HepG2 (cell line): ENCODE measurements around the gene PIGL. TPM values are rescaled to one million over a fixed set of nuclear protein-coding genes. Genes with fewer than 3 reads are reported as not detected.

ENCODE experiments used
- ATAC-seq: fragments of 200-7000 bp; cut with Tn5 transposase; 3 replicates; pipeline ENCODE4 v1.9.1; 2020; ENCODE audit warnings: mild to moderate bottlenecking, moderate library complexity
- BruUV-seq: library from RNA; stranded (reverse); fragments of 400-500 nt; replicated peaks from 2 replicates; lab custom pipeline; 2021; lab: Mats Ljungman, UMichigan
- CTCF ChIA-PET: fragments of 300-600 bp; formaldehyde crosslinking; extraction: SDS; loops from one replicate; lab custom pipeline; 2021; ENCODE audit warnings: low total read pairs, inconsistent platforms, low intra/inter-chr PET ratio; lab: Yijun Ruan, JAX
- POLR2A ChIA-PET: fragments of 350-600 bp; sonication (Branson Sonifier 250); formaldehyde crosslinking; loops from one replicate; lab custom pipeline; 2020; ENCODE audit warnings: antibody characterized with exemption, inconsistent platforms; lab: Yijun Ruan, JAX
- DNase-seq: peaks from one replicate; pipeline ENCODE4 v3.0.0-alpha.2; 2015; ENCODE audit warnings: low spot score
- FAIRE-seq: peaks from 3 replicates; lab custom pipeline; 2011; peaks lifted over from hg19 to GRCh38; lab: Jason Lieb, UNC
- H2AFZ ChIP-seq: one replicate; pipeline ENCODE4 v1.6.1; 2011; ENCODE audit warnings: low read length, inconsistent platforms
- H3K27ac ChIP-seq: fragments of 300-600 bp; 3 replicates; pipeline ENCODE4 v1.8.0; 2011; ENCODE audit warnings: mixed run types, mild to moderate bottlenecking, mixed read lengths, low read length, inconsistent platforms; ENCODE audit not compliant: insufficient read depth; ENCODE audit errors: extremely low read length
- H3K27me3 ChIP-seq, 2 experiments: fragments of 200-600 bp in 1 of 2; 2 replicates in 1 of 2; 3 replicates in 1 of 2; pipeline versions ENCODE4 v1.6.0 to v1.8.0; 2011; ENCODE audit warnings: low read length in 2 of 2, mild to moderate bottlenecking in 2 of 2, moderate library complexity in 2 of 2, inconsistent platforms in 1 of 2; ENCODE audit not compliant: insufficient read depth in 2 of 2, control insufficient read depth in 1 of 2
- H3K36me3 ChIP-seq, 2 experiments: fragments of 200-600 bp in 1 of 2; replicated peaks in 1 of 2; 2 replicates in 1 of 2; 3 replicates in 1 of 2; pipeline versions ENCODE4 v1.5.1 to v1.8.0; 2011; ENCODE audit warnings: low read length in 2 of 2, inconsistent platforms in 1 of 2; ENCODE audit not compliant: insufficient read depth in 2 of 2, control insufficient read depth in 1 of 2
- H3K4me1 ChIP-seq: 2 replicates; pipeline ENCODE4 v1.5.1; 2012; ENCODE audit warnings: low read length, inconsistent platforms; ENCODE audit not compliant: insufficient read depth
- H3K4me2 ChIP-seq: 2 replicates; pipeline ENCODE4 v1.6.0; 2011; ENCODE audit warnings: low read depth, low read length, inconsistent platforms
- H3K4me3 ChIP-seq, 3 experiments: fragments of 200-600 bp in 1 of 3; sonication (generic), shearing (Covaris generic) in 1 of 3; replicated peaks in 1 of 3; 2 replicates each; pipeline ENCODE4 v1.5.1; 2011 to 2016; ENCODE audit warnings: low read length in 3 of 3, inconsistent platforms in 2 of 3, low read depth in 2 of 3, mild to moderate bottlenecking in 2 of 3, control low read depth in 1 of 3, mixed read lengths in 1 of 3; ENCODE audit not compliant: insufficient read depth in 1 of 3
- H3K79me2 ChIP-seq: one replicate; pipeline ENCODE4 v1.6.1; 2011; ENCODE audit warnings: low read length, inconsistent platforms; ENCODE audit not compliant: insufficient read depth
- H3K9ac ChIP-seq: 2 replicates; pipeline ENCODE4 v1.6.0; 2011; ENCODE audit warnings: mild to moderate bottlenecking, low read depth, low read length, inconsistent platforms; ENCODE audit not compliant: insufficient read depth
- H3K9me3 ChIP-seq: 2 replicates; pipeline ENCODE4 v1.5.1; 2012; ENCODE audit warnings: mild to moderate bottlenecking, low read length
- H4K20me1 ChIP-seq: 2 replicates; pipeline ENCODE4 v1.6.0; 2011; ENCODE audit warnings: inconsistent platforms, mild to moderate bottlenecking, low read length, moderate library complexity; ENCODE audit not compliant: insufficient read depth
- FOSL2 ChIP-seq: sonication (generic); formaldehyde crosslinking; IDR thresholded peaks from 2 replicates; pipeline ENCODE4 v1.4.0; 2020; ENCODE audit warnings: missing genetic modification reagents
- ISX ChIP-seq: sonication (generic); formaldehyde crosslinking; conservative IDR thresholded peaks from 2 replicates; pipeline ENCODE4 v1.5.0; 2020; ENCODE audit warnings: missing genetic modification reagents
- MAFK ChIP-seq, 2 experiments: IDR thresholded peaks in 1 of 2; conservative IDR thresholded peaks in 1 of 2; 2 replicates each; pipeline ENCODE4 v1.6.1; 2011; ENCODE audit warnings: improper control_type of control experiment in 2 of 2, low read length in 2 of 2
- NCOA5 ChIP-seq: sonication (generic); formaldehyde crosslinking; IDR thresholded peaks from 2 replicates; pipeline ENCODE4 v1.4.0; 2020; ENCODE audit warnings: missing genetic modification reagents
- PCBP2 ChIP-seq: fragments of 200-400 bp; formaldehyde crosslinking; optimal IDR thresholded peaks from 2 replicates; pipeline ENCODE3; 2018; ENCODE audit warnings: low read length, low read depth; ENCODE audit not compliant: poor library complexity, severe bottlenecking
- RARG ChIP-seq: sonication (generic); formaldehyde crosslinking; IDR thresholded peaks from 2 replicates; pipeline ENCODE4 v1.4.0; 2020; ENCODE audit warnings: low read depth, mild to moderate bottlenecking, missing genetic modification reagents
- RBM22 ChIP-seq: fragments of 200-400 bp; formaldehyde crosslinking; optimal IDR thresholded peaks from 2 replicates; pipeline ENCODE3; 2017; ENCODE audit warnings: mild to moderate bottlenecking, low read length, moderate library complexity
- SNAPC2 ChIP-seq: sonication (generic); formaldehyde crosslinking; IDR thresholded peaks from 2 replicates; pipeline ENCODE4 v1.8.1; 2022; ENCODE audit warnings: mild to moderate bottlenecking, missing genetic modification reagents
- SP4 ChIP-seq: sonication (generic); formaldehyde crosslinking; IDR thresholded peaks from 2 replicates; pipeline ENCODE4 v1.8.1; 2023; ENCODE audit warnings: mild to moderate bottlenecking, missing genetic modification reagents
- ZBTB26 ChIP-seq: IDR thresholded peaks from 2 replicates; pipeline ENCODE4 v1.6.1; 2016; ENCODE audit warnings: missing compliant biosample characterization, missing genetic modification reagents, borderline replicate concordance
- ZKSCAN8 ChIP-seq: IDR thresholded peaks from 2 replicates; pipeline ENCODE4 v1.6.1; 2016; ENCODE audit warnings: borderline replicate concordance, missing genetic modification reagents, missing compliant biosample characterization
- ZNF317 ChIP-seq: sonication (generic); formaldehyde crosslinking; IDR thresholded peaks from 2 replicates; pipeline ENCODE4 v1.5.0; 2020; ENCODE audit warnings: mild to moderate bottlenecking, missing genetic modification reagents
- ZNF629 ChIP-seq: sonication (generic); formaldehyde crosslinking; conservative IDR thresholded peaks from 2 replicates; pipeline ENCODE4 v1.5.0; 2020; ENCODE audit warnings: missing genetic modification reagents
- ZNF83 ChIP-seq: sonication (generic); formaldehyde crosslinking; IDR thresholded peaks from 2 replicates; pipeline ENCODE4 v1.4.0; 2020; ENCODE audit warnings: missing genetic modification reagents, mild to moderate bottlenecking, borderline replicate concordance
- WGBS: methylation state at CpG from one replicate; pipeline ENCODE4 v1.1.6; 2017; ENCODE audit warnings: low lambda C conversion rate; 5-methylcytosine and 5-hydroxymethylcytosine counted together
- in situ Hi-C: cut with HindIII; loops from 2 replicates; pipeline ENCODE4 v1.10.0; 2017; ENCODE audit warnings: low pct_unique_long_range_greater_than_20kb; ENCODE audit not compliant: extremely low pct_ligation_motif_present
- intact Hi-C: fragments of 100-400 bp; cut with micrococcal nuclease; formaldehyde crosslinking; loops from one replicate; pipeline ENCODE4 v1.10.0; 2022; ENCODE audit not compliant: unreplicated experiment
- polyA plus RNA-seq, 8 experiments: library from polyadenylated mRNA; depleted of rRNA in 3 of 8; stranded (reverse) in 7 of 8; unstranded in 1 of 8; fragments of >200 nt; fragmentation: Illumina TruSeq in 4 of 8; extraction: Trizol in 4 of 8; gene quantifications; 2 replicates each; pipeline versions ENCODE4 v1.2.1 to v1.2.3, GENCODE V29; 2011 to 2016; ENCODE audit warnings: low read depth in 4 of 8, missing spikeins in 1 of 8, mixed read lengths in 1 of 8; ENCODE audit not compliant: insufficient read depth in 1 of 8
- total RNA-seq, 5 experiments: library from RNA; depleted of rRNA; stranded (reverse); fragments of >200 nt; fragmentation: Illumina TruSeq; extraction: Trizol; gene quantifications; 2 replicates each; pipeline ENCODE4 v1.2.3, GENCODE V29; 2016; ENCODE audit warnings: low read depth in 1 of 5
- TF ChIP-seq, protein P1 (sequence below): sonication (generic); formaldehyde crosslinking; IDR thresholded peaks from 2 replicates; pipeline ENCODE4 v1.5.0; 2020; ENCODE audit warnings: mild to moderate bottlenecking, missing genetic modification reagents, borderline replicate concordance
- TF ChIP-seq, protein P2 (sequence below): sonication (generic); formaldehyde crosslinking; IDR thresholded peaks from 2 replicates; pipeline ENCODE4 v1.5.1; 2020; ENCODE audit warnings: missing genetic modification reagents, mild to moderate bottlenecking, borderline replicate concordance

Gene PIGL
- total and polyA plus RNA-seq, 2 of the 13 experiments (the other 11 are each of a cell fraction or from before 2014, with no cell fraction given) = 28.5 to 63.8 TPM

DNA sequence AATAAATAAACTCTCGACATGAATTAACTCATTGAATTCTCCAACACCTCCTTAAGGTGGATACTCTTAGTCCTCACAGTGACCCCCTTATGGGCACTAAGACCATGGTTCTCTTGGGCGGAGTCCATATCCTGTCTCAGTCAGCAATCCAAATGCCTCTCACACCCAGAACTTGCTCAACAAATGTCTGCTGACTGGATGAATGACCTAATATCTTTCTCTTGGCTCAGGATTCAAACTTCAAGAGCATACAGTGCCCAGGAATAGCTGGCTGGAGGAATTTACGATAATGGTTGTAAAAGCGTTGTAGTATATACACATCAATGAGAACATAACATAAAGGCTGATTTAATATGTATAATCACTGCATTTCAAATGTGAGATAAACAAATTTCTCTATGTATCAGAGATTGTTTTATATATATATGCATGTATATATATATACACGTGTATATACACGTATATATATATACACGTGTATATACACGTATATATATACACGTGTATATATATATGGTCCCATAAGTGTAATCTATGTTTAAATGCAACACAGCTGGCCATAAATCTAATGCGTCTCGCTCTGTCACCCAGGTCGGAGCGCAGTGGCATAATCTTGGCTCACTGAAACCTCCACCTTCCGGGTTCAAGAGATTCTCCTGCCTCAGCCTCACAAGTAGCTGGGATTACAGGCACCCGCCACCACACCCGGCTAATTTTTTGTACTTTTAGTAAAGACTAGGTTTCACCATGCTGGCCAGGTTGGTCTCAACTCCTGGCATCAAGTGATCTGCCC is 157.3 kb downstream of the PIGL start:
- in situ Hi-C loops = no loop called here
- POLR2A ChIA-PET = interaction anchor here (1.7 kb wide), 1 partner anchor 64 kb away, joined by 4 read pairs; no protein-coding TSS in a partner anchor
- TF ChIP-seq ZKSCAN8 (CRISPR knock-in tag) = no peak
- no peak for TF ChIP-seq ZNF629 (CRISPR knock-in tag)
- no peak for TF ChIP-seq MAFK (conservative IDR thresholded peaks at IDR 0.05 in 1 of 2, IDR thresholded peaks at IDR 0.05 in 1 of 2; ENCODE audit: low read length in 2 of 2)
- no peak for TF ChIP-seq SNAPC2 (CRISPR knock-in tag)
- no peak for TF ChIP-seq SP4
- TF ChIP-seq ZNF317 (CRISPR knock-in tag) = no peak
- TF ChIP-seq ZBTB26 (CRISPR knock-in tag) = no peak
- TF ChIP-seq, protein P1, sequence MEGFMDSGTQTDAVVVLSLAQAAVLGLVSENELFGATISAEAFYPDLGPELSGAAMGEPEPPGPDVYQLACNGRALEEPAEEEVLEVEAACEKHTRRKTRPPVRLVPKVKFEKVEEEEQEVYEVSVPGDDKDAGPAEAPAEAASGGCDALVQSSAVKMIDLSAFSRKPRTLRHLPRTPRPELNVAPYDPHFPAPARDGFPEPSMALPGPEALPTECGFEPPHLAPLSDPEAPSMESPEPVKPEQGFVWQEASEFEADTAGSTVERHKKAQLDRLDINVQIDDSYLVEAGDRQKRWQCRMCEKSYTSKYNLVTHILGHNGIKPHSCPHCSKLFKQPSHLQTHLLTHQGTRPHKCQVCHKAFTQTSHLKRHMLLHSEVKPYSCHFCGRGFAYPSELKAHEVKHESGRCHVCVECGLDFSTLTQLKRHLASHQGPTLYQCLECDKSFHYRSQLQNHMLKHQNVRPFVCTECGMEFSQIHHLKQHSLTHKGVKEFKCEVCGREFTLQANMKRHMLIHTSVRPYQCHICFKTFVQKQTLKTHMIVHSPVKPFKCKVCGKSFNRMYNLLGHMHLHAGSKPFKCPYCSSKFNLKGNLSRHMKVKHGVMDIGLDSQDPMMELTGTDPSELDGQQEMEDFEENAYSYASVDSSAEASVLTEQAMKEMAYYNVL (CRISPR knock-in tag) = no peak
- TF ChIP-seq PCBP2 = no peak
- TF ChIP-seq FOSL2 (CRISPR knock-in tag) = no peak
- no peak for TF ChIP-seq ZNF83
- TF ChIP-seq RARG (CRISPR knock-in tag) = no peak
- TF ChIP-seq RBM22 = no peak
- no peak for TF ChIP-seq ISX (CRISPR knock-in tag)
- TF ChIP-seq NCOA5 = no peak
- TF ChIP-seq, protein P2, sequence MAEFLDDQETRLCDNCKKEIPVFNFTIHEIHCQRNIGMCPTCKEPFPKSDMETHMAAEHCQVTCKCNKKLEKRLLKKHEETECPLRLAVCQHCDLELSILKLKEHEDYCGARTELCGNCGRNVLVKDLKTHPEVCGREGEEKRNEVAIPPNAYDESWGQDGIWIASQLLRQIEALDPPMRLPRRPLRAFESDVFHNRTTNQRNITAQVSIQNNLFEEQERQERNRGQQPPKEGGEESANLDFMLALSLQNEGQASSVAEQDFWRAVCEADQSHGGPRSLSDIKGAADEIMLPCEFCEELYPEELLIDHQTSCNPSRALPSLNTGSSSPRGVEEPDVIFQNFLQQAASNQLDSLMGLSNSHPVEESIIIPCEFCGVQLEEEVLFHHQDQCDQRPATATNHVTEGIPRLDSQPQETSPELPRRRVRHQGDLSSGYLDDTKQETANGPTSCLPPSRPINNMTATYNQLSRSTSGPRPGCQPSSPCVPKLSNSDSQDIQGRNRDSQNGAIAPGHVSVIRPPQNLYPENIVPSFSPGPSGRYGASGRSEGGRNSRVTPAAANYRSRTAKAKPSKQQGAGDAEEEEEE = no peak

More for the DNA sequence above, 157.3 kb downstream of the PIGL start:
- no peak overlapping the region for H3K27ac ChIP-seq
- no TSS peak for BruUV-seq
- H3K9ac ChIP-seq = no peak overlapping the region
- H2AFZ ChIP-seq = no peak overlapping the region
- WGBS = 86% methylated on average over 16 of the region's 16 CpGs
- no peaks in the 10 kb centered on the region for H3K9me3 ChIP-seq
- peaks cover 27% of the 10 kb centered on the region for H3K4me1 ChIP-seq
- no peaks in the 10 kb centered on the region for H3K27me3 ChIP-seq
- intact Hi-C loops = no loop called here
- H3K4me3 ChIP-seq = no peak overlapping the region
- CTCF ChIA-PET = no interaction called here
- DNase-seq = no peak
- H3K4me2 ChIP-seq = no peak overlapping the region
- ATAC-seq = no peak
- H3K79me2 ChIP-seq = no peaks in the 10 kb centered on the region
- no peaks in the 10 kb centered on the region for H4K20me1 ChIP-seq
- no peak for FAIRE-seq
- H3K36me3 ChIP-seq = no peaks in the 10 kb centered on the region
